LNCAP (cell line): ENCODE results near the gene ASTL.

Source experiments
- TF ChIP-seq, protein P1 (sequence below): fragments of 450-650 bp; IDR thresholded peaks from 2 replicates; pipeline ENCODE4 v1.5.1; 2017; ENCODE audit warnings: mild to moderate bottlenecking

The ASTL gene

DNA sequence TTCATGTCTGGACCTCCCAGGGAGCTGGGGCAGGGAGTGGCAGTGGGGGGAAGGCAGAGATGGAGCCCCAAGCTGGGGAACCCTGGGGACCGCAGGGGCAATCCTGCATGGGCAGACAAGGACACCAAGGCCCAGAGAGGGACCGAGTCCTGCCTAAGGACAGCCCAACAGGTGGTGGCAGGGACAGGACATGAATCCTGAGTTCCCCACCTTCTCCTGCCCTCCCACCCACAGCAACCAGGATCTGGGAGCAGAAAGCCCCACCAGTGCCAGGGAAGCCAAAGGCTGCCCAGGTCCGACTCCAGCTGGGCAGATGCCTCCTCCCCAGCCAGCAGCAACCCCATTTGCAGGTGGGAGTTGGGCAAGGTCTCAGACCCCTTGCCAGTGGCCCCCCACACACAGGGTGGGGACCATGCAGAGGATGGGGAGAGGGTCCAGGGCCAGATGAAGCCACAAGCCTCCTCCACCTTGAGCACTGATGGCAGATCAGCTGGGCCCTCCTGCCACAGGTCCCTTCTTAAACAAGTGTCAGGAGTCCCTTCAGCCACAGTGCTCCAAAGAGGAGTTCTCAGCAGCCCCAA, 28.3 kb downstream of the ASTL start:
- TF ChIP-seq, protein P1, sequence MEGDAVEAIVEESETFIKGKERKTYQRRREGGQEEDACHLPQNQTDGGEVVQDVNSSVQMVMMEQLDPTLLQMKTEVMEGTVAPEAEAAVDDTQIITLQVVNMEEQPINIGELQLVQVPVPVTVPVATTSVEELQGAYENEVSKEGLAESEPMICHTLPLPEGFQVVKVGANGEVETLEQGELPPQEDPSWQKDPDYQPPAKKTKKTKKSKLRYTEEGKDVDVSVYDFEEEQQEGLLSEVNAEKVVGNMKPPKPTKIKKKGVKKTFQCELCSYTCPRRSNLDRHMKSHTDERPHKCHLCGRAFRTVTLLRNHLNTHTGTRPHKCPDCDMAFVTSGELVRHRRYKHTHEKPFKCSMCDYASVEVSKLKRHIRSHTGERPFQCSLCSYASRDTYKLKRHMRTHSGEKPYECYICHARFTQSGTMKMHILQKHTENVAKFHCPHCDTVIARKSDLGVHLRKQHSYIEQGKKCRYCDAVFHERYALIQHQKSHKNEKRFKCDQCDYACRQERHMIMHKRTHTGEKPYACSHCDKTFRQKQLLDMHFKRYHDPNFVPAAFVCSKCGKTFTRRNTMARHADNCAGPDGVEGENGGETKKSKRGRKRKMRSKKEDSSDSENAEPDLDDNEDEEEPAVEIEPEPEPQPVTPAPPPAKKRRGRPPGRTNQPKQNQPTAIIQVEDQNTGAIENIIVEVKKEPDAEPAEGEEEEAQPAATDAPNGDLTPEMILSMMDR: no peak

DNA sequence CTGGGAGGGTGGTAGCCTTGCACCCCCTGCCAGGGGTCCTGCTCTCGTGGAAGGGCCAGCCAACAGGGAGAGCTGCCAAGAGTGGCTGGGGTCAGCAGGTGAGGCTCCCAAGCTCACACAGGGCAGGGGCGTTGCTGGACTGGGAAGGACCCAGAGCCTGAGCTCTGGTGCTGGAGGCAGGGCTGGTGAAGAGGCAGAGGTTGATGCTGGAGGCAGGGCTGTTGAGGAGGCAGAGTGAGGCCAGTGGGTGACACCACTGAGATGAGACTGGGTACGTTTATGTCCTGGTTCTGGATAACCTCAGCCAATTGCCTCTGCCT, 29.0 kb downstream of the ASTL start:
- TF ChIP-seq, protein P1: no peak

DNA sequence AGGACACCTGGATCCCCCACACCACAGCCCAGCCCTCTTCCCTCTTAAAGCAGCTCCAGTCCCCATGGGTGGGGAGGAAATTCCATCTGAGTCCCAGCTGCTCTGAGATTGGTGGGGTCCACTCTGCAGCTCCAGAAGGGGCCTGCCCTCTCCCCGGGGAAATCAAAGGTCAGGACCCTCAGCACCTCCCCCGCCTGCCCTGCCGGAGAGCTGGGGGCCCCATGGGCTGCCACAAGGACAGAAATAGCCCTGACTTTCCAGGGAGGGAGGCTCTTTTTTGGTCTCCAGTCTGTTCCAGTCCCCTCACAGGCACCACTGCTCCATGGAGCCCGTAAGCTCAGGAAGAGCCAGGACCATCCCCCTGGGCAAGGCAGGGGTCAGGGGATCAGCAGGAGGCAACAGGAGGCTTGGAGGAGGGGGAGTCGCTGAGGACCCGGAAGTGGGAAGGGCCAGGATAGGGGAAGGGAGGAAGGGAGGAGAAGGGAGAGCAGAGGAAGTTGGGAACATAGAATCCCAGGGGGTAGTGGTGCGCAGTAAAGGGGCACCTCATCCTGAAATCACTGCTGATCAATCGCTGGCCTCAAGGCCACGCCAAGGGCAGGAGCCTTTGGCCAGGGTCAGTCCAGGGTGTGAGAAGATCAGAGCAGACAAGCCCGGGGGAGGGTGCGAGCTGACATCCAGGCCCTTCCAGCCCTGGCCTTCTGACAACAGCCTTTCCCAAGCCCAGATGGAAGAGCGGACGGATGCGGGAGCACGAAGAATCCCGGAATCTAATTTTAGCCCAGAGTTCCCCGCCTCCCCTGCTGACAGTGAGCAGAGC, 29.6 kb downstream of the ASTL start:
- TF ChIP-seq, protein P1: no peak

DNA sequence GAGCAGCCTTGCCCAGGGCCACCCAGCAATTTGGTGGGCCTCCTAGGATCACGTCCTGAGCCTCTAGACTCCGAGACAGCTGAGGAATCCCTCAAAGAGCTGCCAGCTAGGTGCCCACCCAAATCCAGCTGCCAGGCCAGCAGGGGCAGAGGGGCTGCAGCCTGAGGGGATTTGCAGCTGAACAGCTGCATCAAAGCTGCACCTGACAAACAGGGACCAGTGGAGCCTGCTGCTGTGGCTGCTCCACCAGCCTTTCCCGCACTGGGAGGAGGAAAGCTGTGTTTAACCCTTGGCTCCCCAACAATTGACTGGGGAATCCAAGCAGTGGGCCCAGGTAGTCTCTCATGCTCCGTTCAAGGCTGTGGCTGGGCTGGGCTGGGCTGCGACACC, 30.2 kb downstream of the ASTL start:
- TF ChIP-seq, protein P1: no peak

DNA sequence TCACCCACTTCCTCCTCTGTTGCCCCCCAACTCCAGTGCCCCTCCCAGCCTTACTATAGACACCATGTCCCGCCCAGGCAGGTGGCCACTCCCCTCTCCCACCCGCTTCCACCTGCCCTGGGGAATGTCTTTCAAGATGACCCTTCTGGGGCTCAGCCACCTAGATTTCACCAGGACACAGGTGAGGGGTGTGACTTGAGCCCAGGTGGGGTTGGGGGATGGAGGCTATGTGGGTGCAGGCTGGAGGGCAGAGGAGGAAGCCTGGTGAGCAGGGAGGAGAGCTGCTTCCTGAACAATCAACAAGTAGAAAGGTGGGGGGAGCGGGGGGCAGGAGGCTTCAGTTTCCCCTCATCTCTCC, 30.6 kb downstream of the ASTL start:
- TF ChIP-seq, protein P1: no peak

DNA sequence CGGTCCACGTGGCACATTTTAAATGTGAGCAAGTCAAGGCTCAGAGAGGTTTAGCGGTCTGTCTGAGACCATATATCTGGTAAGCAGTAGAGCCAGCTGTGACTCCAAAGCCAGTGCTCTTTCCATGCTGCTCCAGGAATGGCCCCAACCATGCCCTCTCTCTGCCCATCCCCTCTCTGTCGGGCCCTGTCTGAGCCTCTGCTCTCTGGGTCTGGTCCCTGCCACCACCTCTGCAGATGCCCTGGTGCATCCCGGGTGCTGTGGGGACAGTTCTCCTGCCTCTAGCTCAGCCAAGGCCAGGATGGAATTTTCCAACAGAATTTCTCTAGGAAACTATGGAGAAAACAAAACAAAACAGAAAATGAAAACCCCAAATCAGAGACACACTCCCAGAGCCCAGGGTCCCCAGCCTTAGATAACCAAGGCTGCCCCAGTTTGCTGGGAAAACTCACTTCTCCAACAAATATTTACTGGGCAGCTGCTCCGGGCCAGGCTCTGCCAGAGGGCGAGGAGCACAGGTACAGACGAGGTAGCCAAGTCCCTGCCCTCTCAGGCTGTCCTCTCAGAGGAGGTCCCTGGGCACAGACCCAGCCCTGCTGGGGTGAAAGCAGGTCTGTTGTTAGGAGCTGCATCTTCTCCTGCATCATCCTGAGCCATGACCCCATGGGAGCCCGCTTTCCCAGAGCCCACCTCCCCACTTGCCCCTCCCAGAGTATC, 31.2 kb downstream of the ASTL start:
- TF ChIP-seq, protein P1: no peak

DNA sequence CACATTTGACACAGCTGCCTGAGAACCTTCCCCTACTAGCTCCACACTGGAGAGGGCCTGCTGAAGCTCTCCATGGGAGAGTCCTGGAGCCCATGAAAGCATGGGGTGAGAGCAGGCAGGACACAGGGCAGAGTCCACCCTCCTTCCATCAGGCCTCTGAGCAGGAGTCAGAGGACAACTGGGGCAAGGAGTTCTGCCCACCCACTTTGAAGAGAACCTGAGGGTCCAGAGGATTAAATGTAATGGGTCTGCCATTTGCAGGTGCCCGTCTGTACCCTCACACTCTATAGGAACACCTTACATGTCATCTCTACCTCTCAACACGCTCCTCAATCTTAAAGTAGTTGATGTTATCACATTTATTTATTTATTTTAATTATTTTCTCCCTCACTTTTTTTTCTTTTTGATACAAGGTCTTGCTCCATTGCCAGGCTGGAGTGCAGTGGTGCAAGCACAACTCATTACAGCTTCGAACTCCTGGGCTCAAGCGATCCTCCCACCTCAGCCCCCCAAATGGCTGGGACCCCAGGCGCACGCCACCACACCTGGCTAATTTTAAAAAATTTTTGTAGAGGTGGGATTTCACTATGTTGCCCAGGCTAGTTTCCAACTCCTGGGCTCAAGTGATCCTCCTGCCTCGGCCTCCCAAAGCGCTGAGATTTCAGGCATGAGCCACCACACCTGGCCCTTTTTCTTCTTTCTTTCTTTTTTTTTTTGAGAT, 32.1 kb downstream of the ASTL start:
- TF ChIP-seq, protein P1: no peak
